OCI-LY1 (cell line): ENCODE results near the gene GPR171.
A peak's percentile ranks its signal among the peaks of the same experiment; 100 is the strongest.

Experiments used
- H2AFZ ChIP-seq: fragments of 200-600 bp; sonication (generic), shearing (Covaris generic); 2 replicates; pipeline ENCODE4 v1.6.0; 2014; ENCODE audit warnings: antibody characterized with exemption, mild to moderate bottlenecking, low read length
- H3F3A ChIP-seq: fragments of 200-600 bp; sonication (generic), shearing (Covaris generic); 2 replicates; pipeline ENCODE4 v1.6.0; 2014; ENCODE audit warnings: mild to moderate bottlenecking, antibody characterized with exemption, low read length, moderate library complexity; ENCODE audit not compliant: insufficient read depth
- H3K27ac ChIP-seq: fragments of 200-600 bp; sonication (generic); 2 replicates; pipeline ENCODE4 v1.5.1; 2014; ENCODE audit warnings: low read length, mixed run types, mild to moderate bottlenecking, low read depth; ENCODE audit not compliant: poor library complexity, severe bottlenecking
- H3K27me3 ChIP-seq: fragments of 200-600 bp; sonication (generic); 2 replicates; pipeline ENCODE4 v1.6.0; 2014; ENCODE audit warnings: antibody characterized with exemption, mild to moderate bottlenecking, low read length, moderate library complexity; ENCODE audit not compliant: insufficient read depth
- H3K36me3 ChIP-seq: fragments of 200-600 bp; sonication (generic); 2 replicates; pipeline ENCODE4 v1.6.1; 2014; ENCODE audit warnings: mild to moderate bottlenecking, antibody characterized with exemption, low read length, moderate library complexity, mixed read lengths; ENCODE audit not compliant: insufficient read depth
- H3K4me1 ChIP-seq: fragments of 200-600 bp; sonication (generic); 2 replicates; pipeline ENCODE4 v1.5.1; 2014; ENCODE audit warnings: mild to moderate bottlenecking, low read length, moderate library complexity; ENCODE audit not compliant: insufficient read depth, severe bottlenecking
- H3K4me2 ChIP-seq: fragments of 200-600 bp; sonication (generic), shearing (Covaris generic); 2 replicates; pipeline ENCODE4 v1.6.1; 2014; ENCODE audit warnings: low read length
- H3K4me3 ChIP-seq: fragments of 200-600 bp; sonication (generic); 2 replicates; pipeline ENCODE4 v1.5.1; 2014; ENCODE audit warnings: low read length, low read depth, mild to moderate bottlenecking, mixed read lengths; ENCODE audit not compliant: poor library complexity, severe bottlenecking
- H3K79me2 ChIP-seq: fragments of 200-600 bp; shearing (Covaris generic); 2 replicates; pipeline ENCODE4 v1.6.1; 2016; ENCODE audit warnings: mixed run types, low read length, mixed read lengths; ENCODE audit not compliant: insufficient read depth
- H3K9ac ChIP-seq: fragments of 200-600 bp; sonication (generic), shearing (Covaris generic); 2 replicates; pipeline ENCODE4 v1.6.1; 2014; ENCODE audit warnings: mild to moderate bottlenecking, low read length, mixed read lengths
- H3K9me2 ChIP-seq: fragments of 200-600 bp; sonication (generic), shearing (Covaris generic); 2 replicates; pipeline ENCODE4 v1.6.1; 2014; ENCODE audit warnings: low read depth, mild to moderate bottlenecking, low read length, mixed read lengths
- H3K9me3 ChIP-seq: fragments of 200-600 bp; shearing (Covaris generic); 2 replicates; pipeline ENCODE4 v1.6.1; 2014; ENCODE audit warnings: low read length, mixed read lengths
- H4K20me1 ChIP-seq: fragments of 200-600 bp; sonication (generic), shearing (Covaris generic); 2 replicates; pipeline ENCODE4 v1.6.0; 2016; ENCODE audit warnings: mild to moderate bottlenecking, low read length; ENCODE audit not compliant: insufficient read depth
- CTCF ChIP-seq: fragments of 200-600 bp; sonication (generic), shearing (Covaris generic); IDR thresholded peaks from 2 replicates; pipeline ENCODE4 v1.5.1; 2017; ENCODE audit warnings: mild to moderate bottlenecking, antibody characterized with exemption, low read length, moderate library complexity, mixed read lengths
- EZH2 ChIP-seq: fragments of 200-600 bp; sonication (generic), shearing (Covaris generic); IDR thresholded peaks from 2 replicates; pipeline ENCODE4 v1.8.0; 2017; ENCODE audit warnings: borderline replicate concordance, mixed run types, mild to moderate bottlenecking, antibody characterized with exemption, low read length, moderate library complexity, mixed read lengths

Gene GPR171

GRCh38 chr3:151204530-151205402 is 1.8 kb upstream of the GPR171 start:
- Histone ChIP-seq H3K79me2 (no peaks in the 10 kb centered on the region), H2AFZ (no peak overlapping the region), H3K4me3 (no peak overlapping the region), H3K4me1 (peaks cover 9% of the 10 kb centered on the region), H3K9ac (no peak overlapping the region), H3K9me2 (no peaks in the 10 kb centered on the region), H3K36me3 (no peaks in the 10 kb centered on the region), H3K27me3 (no peaks in the 10 kb centered on the region), H4K20me1 (no peaks in the 10 kb centered on the region), H3F3A (no peaks in the 10 kb centered on the region), H3K4me2 (no peak overlapping the region), H3K9me3 (no peaks in the 10 kb centered on the region), H3K27ac (peak overlapping the region; percentile 2)
- TF ChIP-seq CTCF (no peak), EZH2 (no peak)

GRCh38 chr3:151201051-151201730 is 1.8 kb downstream of the GPR171 start:
- Histone ChIP-seq H3K36me3 (no peaks in the 10 kb centered on the region), H3K27me3 (no peaks in the 10 kb centered on the region), H3K27ac (no peak overlapping the region), H3K4me1 (peaks cover 9% of the 10 kb centered on the region), H3K9ac (no peak overlapping the region), H3K4me2 (no peak overlapping the region), H3K9me2 (no peaks in the 10 kb centered on the region), H4K20me1 (no peaks in the 10 kb centered on the region), H2AFZ (no peak overlapping the region), H3K79me2 (no peaks in the 10 kb centered on the region), H3K9me3 (no peaks in the 10 kb centered on the region), H3K4me3 (no peak overlapping the region), H3F3A (no peaks in the 10 kb centered on the region)
- TF ChIP-seq EZH2, result no peak
- TF ChIP-seq CTCF, result no peak

GRCh38 chr3:151200586-151200985 is 2.4 kb downstream of the GPR171 start:
- Histone ChIP-seq H2AFZ (no peak overlapping the region), H3K9ac (no peak overlapping the region), H3K9me3 (no peaks in the 10 kb centered on the region), H3K4me1 (peaks cover 9% of the 10 kb centered on the region), H3K36me3 (no peaks in the 10 kb centered on the region), H4K20me1 (no peaks in the 10 kb centered on the region), H3F3A (no peaks in the 10 kb centered on the region), H3K4me3 (no peak overlapping the region), H3K79me2 (no peaks in the 10 kb centered on the region), H3K27ac (no peak overlapping the region), H3K27me3 (no peaks in the 10 kb centered on the region), H3K4me2 (no peak overlapping the region), H3K9me2 (no peaks in the 10 kb centered on the region)
- TF ChIP-seq CTCF, result no peak
- TF ChIP-seq EZH2, result no peak
